OCI-M2 (cell line): Measurements from ENCODE around the gene PC.
"Not testable (repeated sequence)": the region's sequence is repeated elsewhere in the genome, so short reads cannot be mapped to it uniquely, and the experiment has no call there.

Experiments
- DNase-seq: peaks from one replicate; lab custom pipeline; 2025; ENCODE audit not compliant: unreplicated experiment; lab: John Stamatoyannopoulos, UW

Gene PC, protein sequence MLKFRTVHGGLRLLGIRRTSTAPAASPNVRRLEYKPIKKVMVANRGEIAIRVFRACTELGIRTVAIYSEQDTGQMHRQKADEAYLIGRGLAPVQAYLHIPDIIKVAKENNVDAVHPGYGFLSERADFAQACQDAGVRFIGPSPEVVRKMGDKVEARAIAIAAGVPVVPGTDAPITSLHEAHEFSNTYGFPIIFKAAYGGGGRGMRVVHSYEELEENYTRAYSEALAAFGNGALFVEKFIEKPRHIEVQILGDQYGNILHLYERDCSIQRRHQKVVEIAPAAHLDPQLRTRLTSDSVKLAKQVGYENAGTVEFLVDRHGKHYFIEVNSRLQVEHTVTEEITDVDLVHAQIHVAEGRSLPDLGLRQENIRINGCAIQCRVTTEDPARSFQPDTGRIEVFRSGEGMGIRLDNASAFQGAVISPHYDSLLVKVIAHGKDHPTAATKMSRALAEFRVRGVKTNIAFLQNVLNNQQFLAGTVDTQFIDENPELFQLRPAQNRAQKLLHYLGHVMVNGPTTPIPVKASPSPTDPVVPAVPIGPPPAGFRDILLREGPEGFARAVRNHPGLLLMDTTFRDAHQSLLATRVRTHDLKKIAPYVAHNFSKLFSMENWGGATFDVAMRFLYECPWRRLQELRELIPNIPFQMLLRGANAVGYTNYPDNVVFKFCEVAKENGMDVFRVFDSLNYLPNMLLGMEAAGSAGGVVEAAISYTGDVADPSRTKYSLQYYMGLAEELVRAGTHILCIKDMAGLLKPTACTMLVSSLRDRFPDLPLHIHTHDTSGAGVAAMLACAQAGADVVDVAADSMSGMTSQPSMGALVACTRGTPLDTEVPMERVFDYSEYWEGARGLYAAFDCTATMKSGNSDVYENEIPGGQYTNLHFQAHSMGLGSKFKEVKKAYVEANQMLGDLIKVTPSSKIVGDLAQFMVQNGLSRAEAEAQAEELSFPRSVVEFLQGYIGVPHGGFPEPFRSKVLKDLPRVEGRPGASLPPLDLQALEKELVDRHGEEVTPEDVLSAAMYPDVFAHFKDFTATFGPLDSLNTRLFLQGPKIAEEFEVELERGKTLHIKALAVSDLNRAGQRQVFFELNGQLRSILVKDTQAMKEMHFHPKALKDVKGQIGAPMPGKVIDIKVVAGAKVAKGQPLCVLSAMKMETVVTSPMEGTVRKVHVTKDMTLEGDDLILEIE

DNA sequence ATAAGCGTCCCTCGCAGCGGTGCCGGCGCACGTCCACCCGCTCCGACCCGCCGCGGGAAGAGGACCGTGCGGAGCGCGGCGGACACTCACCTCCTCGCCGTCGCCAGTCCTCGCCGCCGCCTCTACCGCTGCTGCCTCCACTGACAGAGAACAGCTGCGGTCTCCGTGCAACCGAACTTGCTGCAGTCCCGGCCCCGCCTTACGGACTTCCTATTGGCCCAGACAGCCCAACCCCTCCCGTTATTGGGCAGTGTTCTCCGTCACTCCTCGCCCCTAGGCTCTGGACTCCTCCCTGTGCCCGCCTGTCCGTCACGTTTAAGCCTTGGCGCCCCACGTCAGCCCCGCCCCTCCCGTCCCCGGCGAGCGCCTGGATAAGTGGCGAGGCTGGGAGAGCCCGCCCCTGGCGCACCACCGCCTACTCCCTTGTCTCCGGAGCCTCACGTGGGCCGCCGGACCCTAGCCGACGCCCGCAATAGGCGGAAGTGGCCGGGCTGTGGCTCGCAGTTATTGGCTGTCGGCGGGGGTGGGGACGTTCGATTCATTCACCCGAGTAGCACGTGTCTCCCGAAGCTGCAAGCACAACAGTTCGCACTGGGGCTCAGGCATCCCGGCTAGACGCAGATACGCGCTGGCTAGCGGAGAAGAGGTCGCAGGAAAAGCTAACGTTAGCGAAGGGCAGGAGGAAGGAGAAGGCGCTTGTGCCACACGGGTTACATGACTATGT is at the start of gene PC:
TSS of gene PC (minus strand) at position 152 of the 724 bp plus-strand sequence. CDS start 86,224 bp downstream, outside the sequence.
- peak; percentile 96 for DNase-seq

DNA sequence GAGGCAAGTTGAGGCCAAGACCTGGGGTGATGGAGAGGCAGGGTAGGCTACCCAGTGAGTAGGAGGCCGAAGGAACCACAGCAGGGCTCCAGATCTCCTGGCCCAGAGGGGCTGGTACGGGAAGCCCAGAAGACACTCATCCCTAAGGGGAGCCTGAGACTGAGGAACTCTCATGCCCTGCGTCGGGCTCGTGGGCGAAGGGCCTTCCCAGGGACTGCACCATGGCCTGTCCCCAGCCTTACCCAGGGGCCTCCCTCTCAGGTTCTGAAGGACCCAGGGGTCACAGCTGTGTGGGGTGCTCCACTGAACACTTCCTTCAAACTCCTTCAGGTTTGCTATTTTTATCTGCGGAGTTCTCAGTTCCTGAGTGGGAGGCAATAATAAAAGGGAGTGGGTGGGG is 48.9 kb upstream of the PC start:
- DNase-seq: no peak

DNA sequence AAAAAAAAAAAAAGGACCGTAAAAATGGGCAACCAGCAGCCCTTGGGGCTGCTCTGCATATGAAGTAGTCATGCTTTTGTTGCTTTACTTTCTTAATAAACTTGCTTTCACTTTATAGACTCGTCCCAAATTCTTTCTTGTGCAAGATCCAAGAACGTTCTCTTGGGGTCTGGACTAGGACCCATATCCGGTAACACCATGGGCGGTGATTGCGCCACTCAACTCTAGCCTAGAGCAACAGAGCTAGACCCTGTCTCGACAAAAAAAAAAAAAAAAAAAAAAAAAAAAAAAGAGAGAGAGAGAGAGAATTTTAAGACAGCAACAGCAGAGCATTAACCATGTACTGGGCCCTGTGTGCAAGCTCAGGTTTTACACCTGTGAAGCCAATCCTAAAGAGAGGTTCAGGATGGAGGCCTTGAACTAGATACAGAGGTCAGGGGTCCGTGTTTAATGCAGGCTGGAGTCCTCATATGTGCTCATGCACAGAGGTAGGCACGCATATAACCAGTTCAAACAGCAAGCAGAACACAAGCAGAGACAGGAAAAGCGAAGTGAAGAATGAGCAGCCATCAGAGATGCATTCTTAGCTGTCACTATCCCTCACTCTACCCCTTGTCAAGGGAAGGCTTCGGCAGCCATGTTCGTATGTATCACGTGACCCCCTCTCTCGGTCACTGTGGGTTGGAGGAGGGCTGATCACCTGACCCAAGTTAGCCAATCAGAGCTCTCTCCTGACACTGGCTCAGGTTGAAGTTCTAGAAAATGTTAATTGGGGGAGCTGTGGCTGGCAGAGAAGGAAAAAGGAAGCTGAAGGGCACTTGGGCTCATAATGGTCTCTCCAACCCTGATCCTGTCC is 48.1 kb upstream of the PC start:
- no peak for DNase-seq

DNA sequence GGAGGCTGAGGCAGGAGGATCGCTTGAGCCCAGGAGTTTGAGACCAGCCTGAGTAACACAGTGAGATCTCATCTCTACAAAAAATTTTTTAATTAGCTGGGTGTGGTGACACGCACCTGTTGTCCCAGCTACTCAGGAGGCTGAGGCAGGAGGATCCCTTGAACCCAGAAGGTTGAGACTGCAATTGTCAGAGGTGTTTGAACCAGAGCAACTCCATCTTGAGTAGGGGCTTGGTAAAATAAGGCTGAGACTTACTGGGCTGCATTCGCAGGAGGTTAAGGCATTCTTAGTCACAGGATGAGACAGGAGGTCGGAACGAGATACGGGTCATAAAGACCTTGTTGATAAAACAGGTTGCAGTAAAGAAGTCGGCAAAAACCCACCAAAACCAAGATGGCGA is 47.0 kb upstream of the PC start:
- DNase-seq: not testable (repeated sequence)

DNA sequence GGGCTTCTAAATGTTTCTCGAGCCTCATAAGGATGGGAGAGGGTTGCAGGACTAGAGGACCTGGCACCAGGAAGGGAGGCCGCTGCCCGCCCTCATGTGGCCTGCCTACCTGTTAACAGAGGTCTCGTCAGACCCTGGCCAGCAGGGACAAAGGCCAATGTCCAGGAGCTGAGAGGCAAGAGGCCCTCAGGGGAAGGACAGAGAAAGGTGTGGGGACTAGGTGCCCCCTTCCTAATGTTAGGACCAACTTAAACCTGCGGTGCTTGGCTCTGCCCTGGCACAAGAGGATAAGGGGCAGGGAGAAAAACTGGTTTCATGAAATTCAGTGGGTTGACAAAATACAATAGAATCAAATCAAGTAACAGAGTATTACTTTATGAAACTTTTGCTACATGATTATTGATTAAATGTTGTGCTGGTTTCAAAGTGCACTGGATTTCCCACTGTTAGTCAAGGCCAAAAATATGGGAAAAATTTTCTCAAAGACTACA is 44.8 kb upstream of the PC start:
- no peak for DNase-seq

DNA sequence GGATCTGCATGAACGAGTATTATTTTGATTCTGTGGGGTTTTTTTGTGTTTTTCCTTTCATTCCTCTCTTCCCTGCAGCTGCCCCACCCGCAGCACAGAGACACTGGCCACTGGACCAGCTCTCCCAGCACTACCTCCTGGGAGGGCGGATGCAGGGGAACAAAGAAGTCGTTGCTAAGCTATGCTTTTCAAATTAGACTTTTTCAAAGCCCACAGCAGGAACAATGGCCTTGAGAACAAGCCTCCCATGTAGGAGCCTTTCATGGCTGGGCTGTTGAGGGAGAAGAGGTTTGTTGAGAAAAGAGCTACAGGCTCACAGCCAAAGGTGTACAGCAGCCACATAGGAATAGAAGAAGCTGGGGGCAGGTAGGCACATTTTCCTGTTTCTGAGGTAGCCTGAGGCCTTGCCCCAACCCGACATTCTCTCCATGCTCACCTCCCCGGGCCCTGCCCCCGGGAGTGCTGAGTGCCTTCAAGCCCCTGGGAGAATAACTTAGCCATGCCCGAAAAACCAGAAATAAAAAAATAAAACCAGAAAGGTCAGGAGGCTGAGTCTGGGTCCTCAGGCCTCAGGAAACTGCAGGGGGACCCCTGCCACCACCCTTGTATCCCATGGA is 44.2 kb upstream of the PC start:
- DNase-seq: no peak

DNA sequence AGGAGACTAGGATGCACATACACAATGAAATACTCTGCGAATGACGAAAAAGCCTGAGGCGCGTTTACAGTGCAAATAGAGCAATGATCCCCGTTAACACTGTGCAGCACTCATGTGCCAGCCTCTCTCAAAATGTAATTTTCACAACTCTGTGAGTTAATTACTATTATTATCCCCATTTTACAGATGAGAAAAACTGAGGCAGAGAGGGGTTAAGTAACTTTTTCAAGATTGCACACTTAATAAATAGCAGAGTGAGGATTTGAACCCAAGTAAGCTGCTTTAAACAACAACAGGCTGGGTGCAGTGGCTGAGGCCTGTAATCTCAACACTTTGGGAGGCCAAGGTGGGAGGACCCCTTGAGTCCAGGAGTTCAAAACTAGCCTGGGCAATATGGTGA is 43.1 kb upstream of the PC start:
- DNase-seq: no peak

DNA sequence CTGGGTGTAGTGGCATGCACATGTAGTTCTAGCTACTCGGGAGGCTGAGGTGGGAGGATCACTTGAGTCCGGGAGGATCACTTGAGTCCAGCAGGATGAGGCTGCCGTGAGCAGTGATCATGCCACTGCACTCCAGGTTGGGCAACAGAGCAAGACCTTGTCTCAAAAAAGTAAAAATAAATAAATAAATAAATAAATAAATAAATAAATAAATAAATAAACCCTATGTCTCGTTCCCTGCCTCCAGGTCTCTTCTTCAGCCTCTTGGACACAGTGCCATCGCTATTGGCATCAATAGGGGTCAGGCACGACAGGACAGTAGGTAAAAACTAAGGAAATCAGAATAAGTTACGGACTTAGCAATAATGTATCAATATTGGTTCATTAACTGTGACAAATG is 41.4 kb upstream of the PC start:
- no peak for DNase-seq

DNA sequence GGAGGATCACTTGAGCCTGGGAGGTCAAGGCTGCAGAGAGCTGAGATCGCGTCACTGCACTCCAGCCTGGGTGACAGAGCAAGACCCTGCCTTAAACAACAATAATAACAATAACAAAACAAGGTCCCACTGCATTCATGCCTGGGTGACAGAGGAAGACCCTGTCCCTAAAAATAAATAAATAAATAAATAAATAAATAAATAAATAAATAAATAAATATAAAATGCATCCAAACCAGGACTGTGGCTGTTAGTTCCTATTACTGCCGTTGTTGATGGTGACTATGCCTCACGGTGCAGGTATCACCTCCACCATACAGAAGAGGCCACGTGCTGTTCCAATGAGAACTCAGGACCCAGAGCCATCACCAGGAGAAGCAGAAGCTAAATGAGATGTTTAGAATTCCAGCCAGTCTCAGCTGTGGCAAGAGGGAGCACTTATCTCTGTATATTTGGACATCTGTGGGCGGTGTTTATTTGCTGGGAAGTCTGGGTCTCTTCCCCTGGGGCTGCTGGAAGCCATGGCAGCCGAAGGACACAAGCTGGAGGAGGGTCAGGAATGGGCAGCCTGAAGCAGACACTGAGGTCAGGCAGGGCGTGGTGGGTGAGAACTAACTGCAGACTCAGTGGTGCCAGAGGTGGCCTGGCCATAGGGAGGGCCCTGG is 38.6 kb upstream of the PC start:
- DNase-seq: no peak

DNA sequence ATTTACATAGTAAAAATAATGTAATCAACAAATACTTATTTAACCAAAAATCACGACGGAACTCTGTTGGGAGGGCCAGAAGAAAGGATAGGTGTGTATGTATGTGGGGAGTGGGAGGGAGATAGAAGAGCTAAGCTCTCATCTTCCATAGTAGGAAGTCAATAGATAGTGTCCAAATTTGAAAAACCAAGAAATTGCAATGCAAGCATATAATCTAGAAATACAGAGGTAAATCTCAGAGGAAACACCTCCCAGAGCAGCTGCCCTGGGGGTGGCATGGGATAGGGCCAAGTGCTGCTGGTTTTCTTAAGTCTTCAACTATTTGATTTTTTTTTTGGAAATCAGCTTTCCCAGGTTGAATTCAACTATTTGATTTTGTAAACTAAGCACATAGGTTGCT is 33.9 kb upstream of the PC start:
- no peak for DNase-seq

DNA sequence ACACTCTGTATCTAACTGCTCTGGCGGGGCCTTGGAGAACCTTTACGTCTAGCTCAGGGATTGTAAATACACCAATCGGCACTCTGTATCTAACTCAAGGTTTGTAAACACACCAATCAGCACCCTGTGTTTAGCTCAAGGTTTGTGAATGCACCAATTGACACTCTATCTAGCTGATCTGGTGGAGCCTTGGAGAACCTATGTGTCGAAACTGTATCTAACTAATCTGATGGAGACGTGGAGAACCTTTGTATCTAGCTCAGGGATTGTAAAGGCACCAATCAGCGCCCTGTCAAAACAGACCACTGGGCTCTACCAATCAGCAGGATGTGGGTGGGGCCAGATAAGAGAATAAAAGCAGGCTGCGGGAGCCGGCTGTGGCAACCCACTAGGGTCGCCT is 31.2 kb upstream of the PC start:
- not testable (repeated sequence) for DNase-seq

DNA sequence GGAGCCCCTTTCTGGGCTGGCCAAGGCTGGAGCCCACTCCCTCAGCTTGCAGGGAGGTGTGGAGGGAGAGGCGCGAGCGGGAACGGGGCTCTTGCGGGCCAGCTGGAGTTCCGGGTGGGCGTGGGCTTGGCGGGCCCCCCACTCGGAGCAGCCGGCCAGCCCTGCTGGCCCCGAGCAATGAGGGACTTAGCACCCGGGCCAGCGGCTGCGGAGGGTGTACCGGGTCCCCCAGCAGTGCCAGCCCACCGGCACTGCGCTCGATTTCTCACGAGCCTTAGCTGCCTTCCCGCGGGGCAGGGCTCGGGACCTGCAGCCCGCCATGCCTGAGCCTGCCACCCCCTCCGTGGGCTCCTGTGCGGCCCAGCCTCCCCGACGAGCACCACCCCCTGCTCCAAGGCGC is 30.6 kb upstream of the PC start:
- DNase-seq: not testable (repeated sequence)

DNA sequence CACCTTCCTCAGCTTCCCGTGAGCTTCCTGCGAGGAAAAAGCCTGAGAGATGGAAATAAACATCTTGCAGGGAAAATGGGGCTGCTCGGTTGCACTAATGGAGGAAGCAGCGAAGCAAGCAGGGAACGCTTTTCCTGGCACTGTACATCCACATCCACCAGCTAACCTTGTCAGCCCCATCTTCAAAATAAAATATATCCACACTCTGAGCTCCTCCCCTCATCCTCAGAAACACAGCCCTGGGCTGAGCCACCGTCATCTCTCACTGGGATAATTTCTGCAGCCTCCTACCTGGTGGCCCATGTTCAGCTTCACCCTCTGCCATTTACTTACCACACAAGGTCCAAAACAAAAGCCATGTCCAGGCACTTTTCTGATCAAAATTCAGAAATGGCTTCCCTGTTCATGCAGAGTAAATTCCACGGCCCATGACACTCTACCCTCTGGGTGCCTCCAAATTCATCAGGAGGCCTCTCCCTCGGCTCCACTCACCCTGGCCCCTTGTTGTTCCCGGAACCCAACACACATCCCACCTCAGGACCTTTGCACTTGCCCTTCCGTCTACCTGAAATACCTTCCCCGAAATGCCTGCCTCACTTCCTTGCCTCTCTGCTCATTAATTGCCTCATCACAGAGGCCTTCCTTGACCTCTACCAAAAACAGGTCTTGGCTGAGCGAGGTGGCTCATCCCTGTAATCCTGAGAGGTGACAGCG is 29.9 kb upstream of the PC start:
- no peak for DNase-seq

DNA sequence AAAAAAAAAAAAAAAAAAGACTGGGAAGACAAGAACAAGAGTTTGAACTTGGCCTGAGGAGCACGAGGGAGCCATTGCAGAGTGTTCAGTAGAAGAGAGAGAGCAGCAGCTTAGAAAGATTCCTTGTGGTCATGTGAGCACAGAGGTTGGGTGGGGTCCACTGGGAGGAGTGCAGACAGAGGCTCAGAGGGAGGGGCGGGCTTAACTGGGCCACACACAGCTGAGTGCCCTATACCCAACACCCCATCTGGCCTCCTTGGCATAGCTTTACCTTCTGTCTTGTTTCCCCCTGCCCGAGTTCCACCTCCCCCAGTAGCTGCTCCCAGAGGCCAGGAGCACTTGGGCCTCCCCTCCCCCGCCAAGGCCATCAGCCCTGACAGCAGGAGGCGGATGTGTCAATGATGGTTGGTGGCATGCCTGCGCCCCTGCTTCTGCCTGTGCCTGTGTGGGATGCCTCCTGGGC is 29.0 kb upstream of the PC start:
- no peak for DNase-seq

DNA sequence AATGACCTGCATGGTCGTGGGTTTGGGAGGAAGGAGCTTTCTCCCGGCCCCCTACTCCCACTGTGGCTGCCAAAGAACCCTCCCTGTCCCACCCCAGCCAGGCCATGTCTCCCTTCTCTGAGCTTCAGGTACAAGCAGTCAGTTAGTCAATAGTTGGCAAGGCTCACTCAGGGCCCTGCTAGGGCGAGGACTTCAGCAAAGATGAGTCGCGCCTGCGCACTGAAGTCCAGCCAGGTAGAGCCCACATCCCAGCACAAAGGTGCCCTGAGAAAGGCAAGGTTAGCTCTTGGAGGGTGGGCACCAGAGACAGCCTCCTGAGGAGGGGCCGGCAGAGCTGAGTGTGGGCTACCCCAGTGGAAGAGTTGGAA is 28.0 kb upstream of the PC start:
- no peak for DNase-seq

DNA sequence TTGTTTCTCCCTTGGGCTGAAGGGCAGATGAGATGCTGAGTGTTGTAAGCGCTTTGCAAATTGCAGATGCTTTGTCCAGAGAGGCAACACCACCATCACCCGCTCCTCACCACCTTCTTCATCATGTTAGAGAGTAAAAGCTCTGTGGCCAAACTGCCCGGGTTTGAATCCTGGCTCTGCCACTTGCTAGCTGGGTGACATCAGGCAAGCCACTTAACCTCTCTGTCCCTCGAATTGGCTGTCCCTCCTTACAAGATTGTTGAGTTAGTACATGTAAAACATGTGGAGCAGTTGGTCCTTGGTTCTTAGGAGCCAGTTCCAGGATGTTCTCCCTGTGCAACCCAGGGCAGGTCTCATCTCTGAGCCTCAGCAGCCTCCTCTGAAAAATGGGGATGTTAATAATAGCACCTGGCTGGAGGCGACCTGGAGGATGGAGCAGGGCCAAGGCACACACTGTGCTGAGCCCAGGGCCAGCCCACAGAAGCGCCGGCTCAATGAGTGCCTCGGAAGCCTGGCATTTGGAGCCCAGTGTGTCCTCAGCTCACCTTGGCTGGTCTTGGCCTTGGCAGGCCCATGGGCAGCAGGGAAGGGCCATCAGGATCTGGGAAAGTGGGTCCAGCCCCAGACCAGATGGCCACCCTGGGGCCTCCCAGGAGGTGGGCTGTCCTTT is 27.5 kb upstream of the PC start:
- DNase-seq: no peak

DNA sequence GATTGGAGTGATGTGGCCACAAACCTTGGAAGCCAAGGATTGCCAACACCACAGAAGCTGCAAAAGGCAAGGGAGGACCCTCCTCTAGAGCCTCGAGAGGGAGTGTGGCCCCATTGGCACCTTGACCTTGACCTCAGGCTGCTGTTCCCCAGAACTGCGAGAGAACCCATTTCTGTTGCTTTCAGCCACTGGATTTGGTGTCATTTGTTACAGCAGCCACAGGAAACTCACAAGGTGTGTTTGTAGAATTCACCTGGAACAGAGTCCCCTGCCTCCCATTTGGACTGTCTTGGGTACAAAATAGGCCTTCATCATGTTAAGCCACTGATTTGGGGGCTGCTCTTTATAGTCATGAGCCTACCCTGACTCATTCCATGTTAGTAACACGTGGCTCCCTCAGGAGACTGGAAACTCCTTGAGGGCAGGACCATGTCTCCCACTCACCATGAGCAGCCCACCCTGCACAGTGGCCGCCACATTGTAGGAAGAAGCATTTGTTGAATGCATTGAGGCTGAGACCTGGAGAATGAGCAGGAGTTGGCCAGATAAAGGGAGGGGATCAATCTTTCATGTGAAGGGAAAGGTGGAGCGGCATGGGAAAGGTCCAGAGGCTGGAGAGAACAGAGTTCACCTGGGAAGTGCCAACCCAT is 25.2 kb upstream of the PC start:
- no peak for DNase-seq
